HUES48 (cell line): ENCODE results near the gene AQP1.

Source experiments
- H3K27ac ChIP-seq: one replicate; pipeline ENCODE4 v1.7.0; 2013; ENCODE audit warnings: low read depth, low read length, inconsistent platforms
- H3K27me3 ChIP-seq: 2 replicates; pipeline ENCODE4 v1.6.1; 2013; ENCODE audit warnings: mild to moderate bottlenecking, low read length; ENCODE audit not compliant: control insufficient read depth, insufficient read depth
- H3K36me3 ChIP-seq: 2 replicates; pipeline ENCODE4 v1.6.1; 2013; ENCODE audit warnings: low read length; ENCODE audit not compliant: control insufficient read depth, insufficient read depth
- H3K4me1 ChIP-seq: 2 replicates; pipeline ENCODE4 v1.6.1; 2013; ENCODE audit warnings: mild to moderate bottlenecking, low read length; ENCODE audit not compliant: control insufficient read depth, insufficient read depth
- H3K4me3 ChIP-seq: 2 replicates; pipeline ENCODE4 v1.5.1; 2013; ENCODE audit warnings: mild to moderate bottlenecking, low read depth, low read length
- H3K9ac ChIP-seq: 2 replicates; pipeline ENCODE4 v1.6.1; 2013; ENCODE audit warnings: mild to moderate bottlenecking, low read depth, low read length, moderate library complexity
- H3K9me3 ChIP-seq: 2 replicates; pipeline ENCODE4 v1.6.1; 2013; ENCODE audit warnings: low read length; ENCODE audit not compliant: control insufficient read depth, insufficient read depth

The AQP1 gene

DNA sequence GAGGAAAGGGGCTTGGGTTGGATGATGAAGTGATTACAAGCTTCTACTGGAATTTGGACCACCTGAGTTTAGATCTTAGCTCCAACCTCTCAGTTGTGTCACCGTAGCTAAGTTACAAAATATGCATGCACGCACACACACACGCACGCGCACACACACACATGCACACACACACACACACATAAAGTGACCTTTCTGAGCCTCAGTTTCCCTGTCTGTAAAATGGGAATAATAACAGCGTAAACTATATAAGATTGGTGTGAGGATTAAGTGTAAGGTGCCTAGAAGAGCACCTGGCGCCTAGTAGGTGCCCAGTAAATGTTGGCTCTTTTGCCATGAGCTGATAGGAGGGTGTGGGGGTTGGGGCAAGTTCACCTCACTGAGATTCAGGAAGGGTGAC lies 12.6 kb upstream of the AQP1 start:
- Histone ChIP-seq H3K4me1 (no peaks in the 10 kb centered on the region), H3K27me3 (no peaks in the 10 kb centered on the region), H3K9me3 (no peaks in the 10 kb centered on the region), H3K9ac (no peak overlapping the region), H3K27ac (no peak overlapping the region), H3K4me3 (no peak overlapping the region), H3K36me3 (no peaks in the 10 kb centered on the region)

DNA sequence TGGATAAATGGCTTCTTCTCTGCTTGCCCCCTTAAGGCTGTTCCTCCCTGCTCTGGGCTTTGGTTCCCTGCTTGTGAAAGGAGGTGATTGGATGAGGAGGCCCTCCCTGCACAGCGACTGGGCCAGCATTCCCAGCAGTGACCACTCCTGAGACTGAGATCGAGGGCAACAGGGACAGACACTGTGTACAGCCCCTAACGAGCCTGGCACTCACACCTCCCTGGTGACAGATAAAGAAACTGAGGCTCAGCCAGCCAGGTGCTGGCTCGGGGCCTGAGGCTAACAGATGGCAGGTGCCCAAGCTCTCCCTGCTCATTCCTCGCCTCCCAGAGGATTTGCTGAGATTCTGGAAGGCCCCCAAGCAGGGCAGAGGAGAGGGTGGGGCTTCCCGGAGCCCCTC lies 12.0 kb upstream of the AQP1 start:
- Histone ChIP-seq H3K36me3 (no peaks in the 10 kb centered on the region), H3K27ac (no peak overlapping the region), H3K4me3 (no peak overlapping the region), H3K4me1 (no peaks in the 10 kb centered on the region), H3K9me3 (no peaks in the 10 kb centered on the region), H3K9ac (no peak overlapping the region), H3K27me3 (no peaks in the 10 kb centered on the region)

DNA sequence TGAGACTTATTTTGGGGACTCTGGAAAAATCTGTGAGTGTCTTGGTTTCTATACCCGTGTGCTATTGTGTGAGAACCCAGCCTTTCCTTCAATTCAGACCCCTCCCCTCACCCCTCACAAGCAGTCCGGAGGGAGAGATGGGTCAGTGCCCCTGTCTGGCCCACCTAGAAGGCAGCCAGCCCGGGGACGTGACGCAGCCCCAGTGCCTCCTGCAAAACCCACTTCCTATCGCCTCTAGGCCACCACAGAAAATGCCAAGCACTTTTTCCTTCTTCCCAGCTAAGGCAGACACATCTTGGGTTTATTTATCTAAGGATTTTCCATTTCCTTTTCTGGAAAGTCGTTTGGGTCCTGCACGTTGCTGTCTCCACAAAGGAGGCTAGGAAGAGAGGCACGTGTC lies 11.6 kb upstream of the AQP1 start:
- H3K9me3 ChIP-seq, result no peaks in the 10 kb centered on the region
- H3K4me1 ChIP-seq, result no peaks in the 10 kb centered on the region
- H3K36me3 ChIP-seq, result no peaks in the 10 kb centered on the region
- no peak overlapping the region for H3K4me3 ChIP-seq
- H3K9ac ChIP-seq, result no peak overlapping the region
- no peak overlapping the region for H3K27ac ChIP-seq
- H3K27me3 ChIP-seq, result no peaks in the 10 kb centered on the region

DNA sequence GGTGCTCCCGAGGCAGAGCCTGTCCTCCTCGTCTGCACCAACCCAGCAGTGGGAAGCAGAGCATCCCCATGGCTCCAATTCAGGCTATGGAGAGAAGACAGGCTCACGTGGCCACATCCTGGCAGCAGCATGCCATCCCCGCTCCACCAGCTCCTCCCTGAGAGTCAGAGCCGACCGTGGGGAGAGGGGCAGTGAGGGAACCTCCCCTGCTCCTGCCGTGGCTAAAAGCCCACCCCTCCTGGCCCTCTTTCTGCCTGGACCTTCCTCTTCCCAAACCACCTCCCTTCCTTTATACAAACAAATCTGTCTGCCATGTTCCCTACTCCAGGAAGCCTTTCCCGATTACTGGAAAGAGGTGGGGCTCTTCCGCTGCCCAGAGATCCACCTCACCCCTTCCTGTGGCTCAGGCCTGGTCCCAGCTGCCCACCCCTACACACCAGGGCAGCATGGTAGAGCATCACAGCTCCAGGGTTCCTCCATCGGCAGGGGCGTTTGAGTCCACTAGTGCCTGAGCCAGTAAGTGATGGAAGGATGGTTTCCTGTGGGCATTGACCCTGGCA lies 10.8 kb upstream of the AQP1 start:
- no peaks in the 10 kb centered on the region for H3K4me1 ChIP-seq
- H3K27me3 ChIP-seq, result no peaks in the 10 kb centered on the region
- no peak overlapping the region for H3K4me3 ChIP-seq
- no peak overlapping the region for H3K27ac ChIP-seq
- no peaks in the 10 kb centered on the region for H3K36me3 ChIP-seq
- no peaks in the 10 kb centered on the region for H3K9me3 ChIP-seq
- no peak overlapping the region for H3K9ac ChIP-seq

DNA sequence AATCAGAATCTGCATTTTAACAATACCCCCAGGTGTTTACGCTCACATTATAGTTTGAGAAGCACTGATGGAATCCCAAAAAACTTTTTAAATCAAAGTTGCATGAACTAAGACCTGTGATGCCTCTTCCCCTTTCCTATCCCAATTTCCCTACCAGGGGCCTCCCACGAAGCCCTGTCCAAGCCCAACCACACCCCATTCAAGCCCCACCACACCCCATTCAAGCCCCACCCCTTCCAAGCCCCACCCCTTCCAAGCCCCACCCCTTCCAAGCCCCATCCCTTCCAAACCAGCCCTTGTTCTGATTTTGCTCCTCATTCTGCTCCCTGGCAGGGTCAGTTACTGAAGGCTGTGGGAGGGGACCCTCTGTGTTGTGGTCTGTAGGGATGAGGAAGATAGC lies 9.8 kb upstream of the AQP1 start:
- Histone ChIP-seq H3K27me3 (no peaks in the 10 kb centered on the region), H3K36me3 (no peaks in the 10 kb centered on the region), H3K4me1 (no peaks in the 10 kb centered on the region), H3K9me3 (no peaks in the 10 kb centered on the region), H3K4me3 (no peak overlapping the region), H3K9ac (no peak overlapping the region), H3K27ac (no peak overlapping the region)

DNA sequence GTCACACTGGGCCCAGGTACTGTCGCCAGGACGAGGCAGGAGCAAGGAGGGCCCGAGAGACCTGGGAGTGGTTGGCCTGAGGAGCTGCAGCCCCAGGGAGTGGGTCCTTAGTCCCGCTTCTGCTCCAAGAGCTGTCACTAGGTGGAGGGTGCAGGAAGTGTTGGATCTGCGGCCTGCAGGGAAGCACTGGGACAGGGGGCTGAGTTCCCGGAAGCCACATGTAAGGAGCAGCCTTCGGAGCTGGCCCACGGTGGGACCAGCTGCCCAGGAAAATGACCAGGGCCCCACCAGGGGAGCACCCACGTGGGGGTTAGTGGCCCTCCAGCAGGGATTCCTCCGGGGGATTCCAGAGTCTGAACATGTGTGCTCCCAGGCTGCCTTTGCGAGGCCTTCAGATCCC lies 9.2 kb upstream of the AQP1 start:
- H3K27ac ChIP-seq, result no peak overlapping the region

DNA sequence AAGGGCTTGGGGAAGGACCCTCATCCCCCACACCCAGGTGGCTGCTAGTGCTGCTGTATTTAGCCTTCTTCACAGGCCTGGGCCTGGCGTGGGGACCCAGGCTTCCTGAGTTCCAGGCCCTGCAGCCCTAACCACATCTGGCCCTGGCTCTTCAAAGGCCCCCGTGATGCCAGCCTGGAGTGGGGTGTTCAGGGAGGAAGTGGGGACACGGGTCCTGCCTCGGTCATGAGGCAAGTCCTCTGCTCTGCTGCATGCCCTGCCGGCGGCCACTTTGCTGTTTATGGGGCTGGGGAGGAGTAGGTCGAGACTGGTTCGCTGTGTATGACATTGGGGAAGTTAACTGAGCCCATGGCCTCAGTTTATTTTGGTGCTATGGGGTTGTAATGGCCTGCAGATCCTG lies 8.5 kb upstream of the AQP1 start:
- Histone ChIP-seq H3K27me3 (no peaks in the 10 kb centered on the region), H3K4me1 (no peaks in the 10 kb centered on the region), H3K9ac (no peak overlapping the region), H3K9me3 (no peaks in the 10 kb centered on the region), H3K36me3 (no peaks in the 10 kb centered on the region), H3K4me3 (no peak overlapping the region), H3K27ac (no peak overlapping the region)

More for the DNA sequence above, 9.2 kb upstream of the AQP1 start:
- Histone ChIP-seq H3K27me3 (no peaks in the 10 kb centered on the region), H3K9me3 (no peaks in the 10 kb centered on the region), H3K36me3 (no peaks in the 10 kb centered on the region), H3K4me3 (no peak overlapping the region), H3K4me1 (no peaks in the 10 kb centered on the region), H3K9ac (no peak overlapping the region)

DNA sequence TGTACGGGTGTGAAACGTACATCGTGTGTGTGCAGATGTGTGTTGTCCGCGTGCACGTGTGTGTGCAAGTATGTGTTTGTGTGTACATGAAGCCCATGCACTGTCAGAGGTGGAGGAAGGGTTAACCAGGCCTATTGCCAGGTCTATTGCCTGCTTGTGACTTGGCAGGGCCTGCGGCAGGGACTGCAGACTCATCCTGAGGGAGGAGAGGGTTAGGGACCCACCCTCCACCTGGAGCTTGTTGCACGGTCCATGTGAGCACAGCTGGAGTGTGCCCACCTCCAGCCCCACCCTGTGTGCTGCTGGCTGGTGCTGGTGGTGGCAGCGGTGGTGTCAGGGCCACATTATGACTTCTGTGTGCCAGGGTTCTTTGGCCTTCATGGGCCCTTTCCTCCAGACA lies 7.1 kb upstream of the AQP1 start:
- H3K9ac ChIP-seq, result no peak overlapping the region
- H3K27me3 ChIP-seq, result no peaks in the 10 kb centered on the region
- H3K27ac ChIP-seq, result no peak overlapping the region

DNA sequence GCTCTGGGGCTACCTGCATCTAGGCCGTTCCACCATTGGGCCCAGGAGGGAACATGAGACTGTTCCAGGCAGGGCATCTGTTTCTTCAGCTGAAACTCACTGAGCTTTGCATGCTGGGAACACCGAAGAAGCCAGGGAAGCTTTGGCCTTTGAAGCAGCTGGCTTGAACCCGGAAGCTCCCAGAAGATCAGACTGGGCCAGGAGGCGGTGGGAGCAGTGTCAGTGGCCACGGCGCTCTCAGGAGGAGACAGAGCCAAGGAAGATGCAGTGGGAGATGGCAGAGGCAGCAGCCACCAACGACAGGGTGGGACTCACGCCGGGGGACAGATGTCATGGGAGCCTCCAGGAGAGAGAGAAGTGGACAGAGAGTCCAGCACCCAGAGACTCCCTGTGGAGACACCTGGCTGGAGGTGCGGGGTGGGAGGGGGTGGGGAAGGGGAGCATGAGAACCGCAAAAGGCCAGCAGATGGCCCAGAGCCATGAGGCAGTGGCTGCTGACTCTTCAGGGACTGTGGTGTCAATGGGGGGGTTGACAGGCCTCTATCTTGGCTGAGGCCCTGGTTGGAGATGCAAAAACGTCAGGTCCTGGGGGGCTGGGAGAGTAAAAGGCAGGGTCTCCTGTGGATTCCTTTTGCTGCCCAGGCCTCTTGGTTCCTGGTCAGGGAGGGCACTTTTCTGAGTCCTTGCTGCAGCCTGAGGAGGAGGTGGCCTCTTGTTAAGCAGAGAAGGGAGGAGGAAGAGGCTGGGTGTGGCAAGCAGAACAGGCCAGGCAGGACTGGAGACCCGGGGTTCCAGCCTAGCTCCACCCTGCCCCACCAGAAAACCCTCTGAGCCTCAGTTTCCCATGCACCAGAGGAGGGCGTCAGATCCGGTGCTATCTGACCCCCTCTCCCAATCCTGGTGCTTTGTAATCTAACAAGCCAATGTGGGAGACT lies 6.3 kb upstream of the AQP1 start:
- H3K27ac ChIP-seq, result no peak overlapping the region
- H3K27me3 ChIP-seq, result no peaks in the 10 kb centered on the region
- no peaks in the 10 kb centered on the region for H3K36me3 ChIP-seq
- H3K4me3 ChIP-seq, result no peak overlapping the region
- H3K4me1 ChIP-seq, result no peaks in the 10 kb centered on the region
- H3K9me3 ChIP-seq, result no peaks in the 10 kb centered on the region
- H3K9ac ChIP-seq, result no peak overlapping the region

More for the DNA sequence above, 7.1 kb upstream of the AQP1 start:
- H3K9me3 ChIP-seq, result no peaks in the 10 kb centered on the region
- H3K4me3 ChIP-seq, result no peak overlapping the region
- no peaks in the 10 kb centered on the region for H3K36me3 ChIP-seq
- no peaks in the 10 kb centered on the region for H3K4me1 ChIP-seq

DNA sequence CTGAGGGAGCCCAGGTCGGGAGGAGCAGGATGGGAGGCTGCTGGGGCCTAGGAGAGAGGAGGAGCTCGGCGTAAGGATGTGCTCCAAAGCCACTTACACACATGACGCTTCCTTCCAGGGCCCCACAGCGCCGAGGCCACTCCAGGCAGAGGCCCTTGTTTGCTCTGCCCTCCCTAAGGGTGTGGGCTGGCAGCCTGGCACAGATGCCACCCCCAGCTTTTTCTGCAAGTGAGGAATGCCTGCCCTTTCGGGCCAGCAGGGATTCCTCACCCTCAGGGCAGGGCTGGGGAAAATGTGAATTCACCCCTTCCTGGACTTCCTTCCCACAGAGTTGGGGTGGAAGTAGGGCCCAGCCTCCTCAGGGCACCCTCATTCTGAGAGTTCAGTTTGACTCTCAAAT lies 5.6 kb upstream of the AQP1 start:
- Histone ChIP-seq H3K4me1 (no peaks in the 10 kb centered on the region), H3K9ac (no peak overlapping the region), H3K36me3 (no peaks in the 10 kb centered on the region), H3K4me3 (no peak overlapping the region), H3K9me3 (no peaks in the 10 kb centered on the region), H3K27ac (no peak overlapping the region), H3K27me3 (no peaks in the 10 kb centered on the region)

DNA sequence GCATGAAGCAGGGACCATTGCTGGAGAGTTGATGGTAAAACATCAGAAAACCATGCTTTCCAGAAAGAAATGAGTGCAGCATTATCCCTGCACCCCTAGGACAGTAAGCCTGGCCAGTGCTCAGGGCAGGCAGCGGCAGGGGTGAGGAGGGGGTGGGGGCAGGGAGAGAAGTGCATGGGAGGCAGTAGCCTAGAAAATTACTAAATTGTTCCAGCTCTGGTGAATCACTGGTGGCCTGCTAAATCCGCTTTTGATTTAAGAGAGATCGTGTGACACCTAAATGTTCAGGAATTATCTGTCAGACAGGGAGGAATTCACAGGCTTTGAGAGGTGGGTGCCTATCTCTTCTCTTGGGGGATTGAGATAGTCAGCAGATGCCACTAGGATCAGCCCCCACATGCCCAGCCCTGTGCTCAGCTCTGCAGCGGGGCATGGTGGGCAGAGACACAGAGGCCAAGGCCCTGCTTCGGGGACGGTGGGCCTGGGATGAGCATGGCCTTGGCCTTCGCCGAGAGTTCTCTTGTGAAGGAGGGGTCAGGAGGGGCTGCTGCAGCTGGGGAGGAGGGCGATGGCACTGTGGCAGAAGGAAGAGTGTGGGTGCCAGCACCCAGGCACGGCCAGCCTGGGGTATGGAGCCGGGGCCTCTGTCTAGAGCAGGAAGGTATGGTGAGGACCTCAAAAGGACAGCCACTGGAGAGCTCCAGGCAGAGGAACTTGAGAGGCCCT lies 5.0 kb upstream of the AQP1 start:
- no peaks in the 10 kb centered on the region for H3K27me3 ChIP-seq
- H3K4me1 ChIP-seq, result no peaks in the 10 kb centered on the region
- no peak overlapping the region for H3K4me3 ChIP-seq
- no peak overlapping the region for H3K9ac ChIP-seq
- H3K36me3 ChIP-seq, result no peaks in the 10 kb centered on the region
- no peak overlapping the region for H3K27ac ChIP-seq
- no peaks in the 10 kb centered on the region for H3K9me3 ChIP-seq
